Stimulated activated CD8-positive, alpha-beta memory T cell treated with anti-CD3 and anti-CD28 coated beads, Interleukin-4, amount 100 ng/mL, for 48 hours (primary cell): ENCODE results near the gene EDEM1.
"Not testable (repeated sequence)": the region's sequence is repeated elsewhere in the genome, so short reads cannot be mapped to it uniquely, and the experiment has no call there.

Experiments
- DNase-seq: peaks from one replicate; pipeline ENCODE4 v3.0.0-alpha.2; 2020

The EDEM1 gene

GRCh38 chr3:5238545-5238944 is 51.0 kb downstream of the EDEM1 start:
- DNase-seq, result no peak

GRCh38 chr3:5239602-5240001 is 52.1 kb downstream of the EDEM1 start:
- no peak for DNase-seq

- DNase-seq, result no peak
These were observed 53.2 kb downstream of the EDEM1 start for GRCh38 chr3:5240740-5241139.

GRCh38 chr3:5242785-5243184 is 55.3 kb downstream of the EDEM1 start:
- DNase-seq, result not testable (repeated sequence)

- no peak for DNase-seq
These were observed 58.4 kb downstream of the EDEM1 start for GRCh38 chr3:5245927-5246326.

GRCh38 chr3:5248822-5249221 is 61.3 kb downstream of the EDEM1 start:
- DNase-seq, result no peak

GRCh38 chr3:5250467-5251195 is 63.1 kb downstream of the EDEM1 start:
- no peak for DNase-seq

- no peak for DNase-seq
These were observed 63.7 kb downstream of the EDEM1 start for GRCh38 chr3:5251196-5251583.

- DNase-seq, result no peak
These were observed 64.6 kb downstream of the EDEM1 start for GRCh38 chr3:5252131-5252530.

GRCh38 chr3:5254281-5255048 is 67.0 kb downstream of the EDEM1 start:
- no peak for DNase-seq

- DNase-seq, result no peak
These were observed 68.2 kb downstream of the EDEM1 start for GRCh38 chr3:5255404-5256344.

- no peak for DNase-seq
These were observed 71.0 kb downstream of the EDEM1 start for GRCh38 chr3:5258526-5258925.

GRCh38 chr3:5260992-5261501 is 73.5 kb downstream of the EDEM1 start:
- no peak for DNase-seq

- no peak for DNase-seq
These were observed 75.0 kb downstream of the EDEM1 start for GRCh38 chr3:5262507-5262906.

GRCh38 chr3:5264093-5264600 is 76.6 kb downstream of the EDEM1 start:
- DNase-seq, result no peak

GRCh38 chr3:5264896-5265770 is 77.6 kb downstream of the EDEM1 start:
- no peak for DNase-seq

- no peak for DNase-seq
These were observed 79.7 kb downstream of the EDEM1 start for GRCh38 chr3:5267252-5267651.

GRCh38 chr3:5267889-5268288 is 80.4 kb downstream of the EDEM1 start:
- DNase-seq, result no peak
